Heart left ventricle (tissue), 16 donors: ENCODE data around the gene DAW1. TPM values are rescaled to one million over a fixed set of nuclear protein-coding genes. Genes with fewer than 3 reads are reported as not detected.
A peak's percentile ranks its signal among the peaks of the same experiment; 100 is the strongest.

Experiments
- ATAC-seq, 4 donors: fragments of 200-7000 bp; cut with Tn5 transposase; one replicate each; pipeline ENCODE4 v1.9.1; 2020 to 2022; ENCODE audit warnings: moderate library complexity in 4 of 4, mild to moderate bottlenecking in 3 of 4, moderate number of reproducible peaks in 1 of 4
- DNase-seq, 5 donors: peaks; one replicate each; pipeline ENCODE4 v3.0.0-alpha.2; 2020
- H3K27ac ChIP-seq, 12 donors: fragments of 200-600 bp; sonication (generic) in 4 of 12; one replicate each; pipeline versions ENCODE4 v1.5.0 to v1.8.0; 2016 to 2022; ENCODE audit warnings: mild to moderate bottlenecking in 2 of 12
- H3K27me3 ChIP-seq, 9 donors: fragments of 200-600 bp; sonication (generic) in 2 of 9; one replicate each; pipeline versions ENCODE4 v1.5.1 to v1.8.0; 2016 to 2022; ENCODE audit warnings: mild to moderate bottlenecking in 3 of 9
- H3K36me3 ChIP-seq, 9 donors: fragments of 200-600 bp; sonication (generic) in 2 of 9; one replicate each; pipeline versions ENCODE4 v1.5.0 to v1.8.0; 2018 to 2022; ENCODE audit warnings: mild to moderate bottlenecking in 2 of 9
- H3K4me1 ChIP-seq, 12 donors: fragments of 200-600 bp; sonication (generic) in 4 of 12; one replicate each; pipeline versions ENCODE4 v1.5.0 to v1.8.0; 2016 to 2022; ENCODE audit warnings: mild to moderate bottlenecking in 3 of 12
- H3K4me3 ChIP-seq, 12 donors: fragments of 200-600 bp; sonication (generic) in 4 of 12; one replicate each; pipeline versions ENCODE4 v1.5.0 to v1.8.0; 2017 to 2022; ENCODE audit warnings: mild to moderate bottlenecking in 9 of 12, moderate library complexity in 4 of 12
- H3K9me3 ChIP-seq, 12 donors: fragments of 200-600 bp; sonication (generic) in 4 of 12; one replicate each; pipeline versions ENCODE4 v1.5.0 to v1.8.0; 2016 to 2022; ENCODE audit warnings: mild to moderate bottlenecking in 1 of 12
- CTCF ChIP-seq, 12 donors: fragments of 200-600 bp; sonication (generic) in 4 of 12; IDR thresholded peaks; one replicate each; pipeline versions ENCODE4 v1.5.0 to v1.8.0; 2018 to 2022; ENCODE audit warnings: antibody characterized with exemption in 12 of 12, mild to moderate bottlenecking in 5 of 12
- POLR2A ChIP-seq, 2 donors: fragments of 450-650 bp; IDR thresholded peaks; one replicate each; pipeline ENCODE4 v1.6.1; 2017; ENCODE audit warnings: antibody characterized with exemption in 2 of 2, mild to moderate bottlenecking in 2 of 2, moderate library complexity in 2 of 2
- WGBS, 4 donors: extraction: QIAGEN DNeasy Blood & Tissue Kit in 2 of 4; methylation state at CpG; one replicate each; pipeline versions ENCODE4 v1.1.5 to v1.1.7; 2013 to 2018; 5-methylcytosine and 5-hydroxymethylcytosine counted together
- intact Hi-C, 10 donors: fragments of 100-400 bp; cut with DNase I; formaldehyde crosslinking; loops; one replicate each; pipeline versions ENCODE4 v1.11.1 to v1.14.2; 2022
- polyA plus RNA-seq, 2 donors: library from polyadenylated mRNA; stranded (reverse); fragments of 200-250 nt; gene quantifications; one replicate each; pipeline ENCODE4 v1.2.3, GENCODE V29; 2013
- total RNA-seq, 9 donors: library from RNA; depleted of rRNA in 2 of 9; stranded (reverse); fragments of >200 nt in 2 of 9; fragmentation: NEBNext Ultra II Directional in 3 of 9; extraction: Animal tissue kit (Norgen Biotek cat#: 25700) in 3 of 9; gene quantifications; one replicate each; pipeline versions ENCODE4 v1.1.0 to v1.2.4, GENCODE V29; 2016 to 2023
- donor health status: ischemic (EF 13 %, LVEDD 7.1; RV severe dilation, severe dysfunction).
- donor health status: healthy with polysubstance abuse.
- donor health status: DM: no; HTN: yes; CAD: no.
- donor health status: DM: no; HTN: no; CAD: no.
- donor health status: ischemic (EF 25% LVEDD 6.9; RV normal size, moderate dysfunction).
- donor health status: ischemic (EF 25% LVEDD 5.7; RV mildly dilated, moderate dysfunction).
- donor health status: healthy.
- donor health status: DM: yes; HTN: yes; CAD: no.
- donor health status: ischemic (EF 35%, LVEDD 5.7; RV mildly dilated, moderate dysfunction).
- donor health status: nonischemic (EF 11% LVEDD 7.7; RV severe dilation, severe dysfunction).
- donor health status: DM: yes; HTN: yes; CAD: no.
- donor health status: PGD.
- donor health status: ischemic (EF 29% LVEDD 5.4; RV normal size, mild dysfunction).
- donor health status: nonischemic (EF 23%, LVEDD 6.1; RV moderate dilation, normal function).

DAW1 gene
- total and polyA plus RNA-seq, 11 donors, result 0.20 to 1.3 (median 0.47) TPM; not detected in 6

- Histone ChIP-seq H3K27me3 (no peaks in the 10 kb centered on the region), H3K4me1 (peaks cover 0 to 8% (median under 1%) of the 10 kb centered on the region in 12 donors), H3K9me3 (peaks cover 0 to 10% (median 0%) of the 10 kb centered on the region in 12 donors), H3K36me3 (no peaks in the 10 kb centered on the region), H3K4me3 (no peak overlapping the region), H3K27ac (peak overlapping the region in 1 of 12 donors; percentile 8)
- WGBS, 4 donors, result 77 to 87% (median 86%) methylated on average over 4 of the region's 4 CpGs
- TF ChIP-seq POLR2A (IDR thresholded peaks at IDR 0.05), result no peak
- no peak for TF ChIP-seq CTCF (IDR thresholded peaks at IDR 0.05)
- intact Hi-C loops, result loop anchor here in 3 of 10 donors (10.0 kb wide), 3 partner anchors 227 to 1393 kb away; partner anchors contain the start of gene PID1 (in 1 of the 3)
- DNase-seq (no peak), ATAC-seq (no peak)
Measured at GRCh38 chr2:227881866-227882517, 10.6 kb downstream of the DAW1 start.

GRCh38 chr2:227884511-227884947 lies 13.1 kb downstream of the DAW1 start:
- Histone ChIP-seq H3K4me1 (no peaks in the 10 kb centered on the region), H3K27ac (no peak overlapping the region), H3K9me3 (peaks cover 0 to 10% (median 0%) of the 10 kb centered on the region in 12 donors), H3K27me3 (no peaks in the 10 kb centered on the region), H3K4me3 (no peak overlapping the region), H3K36me3 (no peaks in the 10 kb centered on the region)
- DNase-seq (peak; percentile 30 to 77 (median 48)), ATAC-seq (peak in 3 of 4 donors; percentile 66 to 80 (median 70))
- intact Hi-C loops, result loop anchor here in 3 of 10 donors (10.0 kb wide), 3 partner anchors 230 to 1390 kb away; partner anchors contain the start of gene PID1 (in 1 of the 3)
- 17 to 27% (median 23%) methylated on average over 5 to 6 of the region's 6 CpGs for WGBS, 4 donors
- TF ChIP-seq POLR2A (IDR thresholded peaks at IDR 0.05) (no peak), CTCF (IDR thresholded peaks at IDR 0.05) (peak; percentile 44 to 72 (median 62))

- no peak overlapping the region for H3K27ac ChIP-seq
- peaks cover 0 to 10% (median 0%) of the 10 kb centered on the region in 12 donors for H3K9me3 ChIP-seq
- ATAC-seq (peak in 1 of 4 donors; percentile 22), DNase-seq (no peak)
- no peak overlapping the region for H3K4me3 ChIP-seq
- H3K27me3 ChIP-seq, result no peaks in the 10 kb centered on the region
- intact Hi-C loops, result loop anchor here in 3 of 10 donors (10.0 kb wide), 3 partner anchors 231 to 1389 kb away; partner anchors contain the start of gene PID1 (in 1 of the 3)
- H3K4me1 ChIP-seq, result no peaks in the 10 kb centered on the region
- TF ChIP-seq CTCF (IDR thresholded peaks at IDR 0.05) (no peak), POLR2A (IDR thresholded peaks at IDR 0.05) (no peak)
- H3K36me3 ChIP-seq, result no peaks in the 10 kb centered on the region
- WGBS, 4 donors, result 54 to 82% (median 71%) methylated on average over 4 of the region's 4 CpGs
Measured at GRCh38 chr2:227886149-227886548, 14.7 kb downstream of the DAW1 start.

GRCh38 chr2:227888289-227888688 lies 16.9 kb downstream of the DAW1 start:
- ATAC-seq (peak in 3 of 4 donors; percentile 37 to 63 (median 50)), DNase-seq (no peak)
- WGBS, 4 donors, result 25 to 39% (median 33%) methylated on average over 5 of the region's 5 CpGs
- Histone ChIP-seq H3K27me3 (no peaks in the 10 kb centered on the region), H3K9me3 (peaks cover 0 to 10% (median 0%) of the 10 kb centered on the region in 12 donors), H3K27ac (no peak overlapping the region), H3K36me3 (no peaks in the 10 kb centered on the region), H3K4me3 (no peak overlapping the region), H3K4me1 (no peaks in the 10 kb centered on the region)
- TF ChIP-seq CTCF (IDR thresholded peaks at IDR 0.05), result no peak
- TF ChIP-seq POLR2A (IDR thresholded peaks at IDR 0.05), result no peak
- intact Hi-C loops, result loop anchor here in 3 of 10 donors (10.0 kb wide), 3 partner anchors 233 to 1387 kb away; partner anchors contain the start of gene PID1 (in 1 of the 3)
